GM12865 (cell line): ENCODE data around the gene IL2RA.
A peak's percentile ranks its signal among the peaks of the same experiment; 100 is the strongest.

ENCODE experiments used
- DNase-seq: peaks from one replicate; pipeline ENCODE4 v3.0.0; 2010; ENCODE audit warnings: low read depth
- H3K4me3 ChIP-seq: 2 replicates; pipeline ENCODE4 v1.5.1; 2011; ENCODE audit warnings: mild to moderate bottlenecking, low read depth, low read length, control low read depth
- CTCF ChIP-seq: IDR thresholded peaks from 2 replicates; pipeline ENCODE4 v1.5.1; 2011; ENCODE audit warnings: low read length, control low read depth, low read depth, inconsistent platforms; ENCODE audit not compliant: insufficient read depth; ENCODE audit errors: missing control alignments

Gene IL2RA

GRCh38 chr10:6091630-6092029, 29.5 kb upstream of the IL2RA start:
- TF ChIP-seq CTCF, result no peak
- peak; percentile 35 for DNase-seq
- no peak overlapping the region for H3K4me3 ChIP-seq

DNA sequence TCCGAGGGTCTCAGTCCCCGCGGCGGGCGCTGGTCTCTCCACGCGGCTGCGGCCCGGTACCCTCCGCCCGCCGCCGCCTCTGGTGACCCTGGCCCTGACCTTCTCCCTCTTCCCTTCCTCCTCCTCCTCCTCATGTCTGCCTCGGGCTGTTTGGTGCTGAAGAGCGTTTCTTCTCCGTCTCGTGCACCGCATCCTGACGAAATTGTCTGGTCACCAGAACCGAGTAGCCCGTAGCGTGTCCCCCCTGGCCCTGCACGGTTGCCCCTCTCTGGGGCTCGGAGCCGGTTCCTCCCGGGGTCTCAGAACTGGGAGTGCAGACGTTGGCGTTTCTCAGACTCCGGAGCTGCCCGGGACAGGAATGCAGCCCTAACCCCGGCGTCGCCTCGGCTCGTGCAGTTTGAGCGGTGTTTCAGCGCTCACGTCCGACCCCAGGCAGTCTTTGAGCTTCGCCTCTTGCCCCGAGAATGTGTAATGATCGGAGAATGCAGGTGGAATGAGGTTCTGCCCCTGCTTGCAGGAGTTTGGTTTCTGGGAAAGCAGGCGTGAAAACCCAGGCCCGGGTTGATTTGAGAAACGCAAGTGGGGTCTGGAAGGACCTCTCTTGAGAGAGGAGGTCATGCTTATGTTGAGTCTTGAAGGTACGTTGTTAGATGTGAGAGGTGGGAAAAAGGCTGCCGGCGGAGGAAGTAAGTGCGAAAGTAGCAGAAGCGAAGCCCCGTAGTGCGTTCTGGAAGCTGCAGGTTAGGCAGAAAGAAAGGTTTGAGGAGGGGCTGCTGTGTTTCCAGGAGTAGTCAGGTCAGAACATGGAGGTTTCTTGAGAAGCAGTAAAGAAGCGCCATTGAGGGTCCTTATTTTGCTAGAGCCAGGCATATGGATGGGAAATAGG, 27.4 kb upstream of the IL2RA start:
- DNase-seq, result peak; percentile 40
- H3K4me3 ChIP-seq, result peak overlapping the region; percentile 91
- TF ChIP-seq CTCF, result no peak

DNA sequence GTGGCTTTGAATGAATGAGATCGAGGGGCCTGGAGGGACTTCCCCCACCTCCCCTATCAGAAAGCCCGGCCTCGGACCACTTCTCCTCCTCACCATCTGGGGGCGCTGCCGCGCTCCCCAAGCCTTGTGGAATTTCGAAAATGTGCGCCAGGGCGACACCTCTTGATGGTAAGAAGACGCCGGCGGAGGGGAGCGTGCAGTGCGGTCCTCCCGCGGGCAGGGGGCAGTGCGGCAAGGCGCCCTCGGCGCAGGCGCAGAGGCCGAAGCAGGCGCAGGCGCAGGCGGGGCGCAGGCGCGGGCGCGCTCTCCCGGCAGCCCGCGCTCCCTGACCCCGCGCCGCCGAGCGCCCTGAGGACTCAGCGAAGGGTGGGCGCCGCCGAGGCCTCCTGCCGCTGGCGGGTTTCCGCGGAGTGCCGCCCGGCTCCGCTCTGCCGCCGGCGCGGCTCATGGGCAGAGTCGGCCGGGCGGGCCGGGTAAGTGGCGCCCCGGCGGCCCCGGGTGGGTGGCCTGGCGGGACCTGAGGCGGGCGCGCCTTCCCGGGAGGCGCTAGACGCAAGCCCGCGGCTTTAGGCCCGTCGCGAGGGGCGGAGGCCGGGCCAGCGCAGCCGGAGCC, 26.7 kb upstream of the IL2RA start, which contains the start of gene RBM17:
TSS of gene RBM17 (plus strand) at position 314 of the 613 bp plus-strand sequence. CDS start 8,032 bp downstream, outside the sequence.
- DNase-seq, result peak; percentile 99
- TF ChIP-seq CTCF, result peak; percentile 100

DNA sequence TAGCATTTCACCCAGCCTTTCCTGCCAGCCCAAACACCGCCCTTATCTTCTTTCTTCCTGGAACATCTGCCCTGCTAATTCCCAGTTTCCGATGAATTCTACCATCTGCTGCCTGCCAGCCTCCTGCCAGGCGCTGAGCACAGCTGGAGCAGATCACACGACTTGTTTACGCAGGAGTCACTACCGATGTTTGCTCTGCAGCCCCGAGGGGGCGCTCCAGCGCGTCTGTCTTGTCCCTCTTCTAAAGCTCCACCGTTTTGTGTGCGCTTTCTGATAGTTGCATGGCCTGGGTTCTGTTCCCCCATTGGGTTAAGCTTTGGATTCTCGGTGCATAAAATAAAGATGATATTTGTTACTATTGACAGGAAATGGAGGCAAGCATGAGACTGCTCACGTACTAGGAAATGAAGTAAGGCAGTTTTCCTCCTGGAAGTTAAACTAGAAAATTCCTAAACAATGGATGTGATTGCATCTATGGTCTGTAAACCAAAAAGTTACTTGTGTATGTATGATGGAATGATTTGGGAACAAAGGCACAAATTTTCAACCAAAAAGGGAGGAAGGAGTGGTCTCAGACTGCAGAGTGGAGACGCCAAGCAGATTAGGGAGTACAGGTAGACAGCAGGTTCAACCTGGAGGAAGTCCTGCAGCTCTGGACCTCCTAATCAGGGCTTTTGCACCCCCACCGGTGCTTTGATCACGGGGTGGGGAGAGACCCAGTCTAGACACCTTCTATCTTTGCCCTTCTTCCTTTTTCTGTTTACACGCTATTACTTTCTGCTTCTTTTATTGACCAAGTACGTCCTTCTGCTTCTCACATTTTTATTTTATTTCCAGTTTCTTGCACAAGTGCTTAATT, 24.4 kb upstream of the IL2RA start:
- no peak overlapping the region for H3K4me3 ChIP-seq
- DNase-seq, result peak; percentile 92
- peak; percentile 96 for TF ChIP-seq CTCF

More for the DNA sequence above, 26.7 kb upstream of the IL2RA start, which contains the start of gene RBM17:
- peak within 1 kb of the TSS; percentile 91 for H3K4me3 ChIP-seq

- no peak for DNase-seq
- H3K4me3 ChIP-seq, result no peak overlapping the region
- TF ChIP-seq CTCF, result no peak
These were observed 21.6 kb upstream of the IL2RA start for GRCh38 chr10:6083523-6084475.
